DMS114 treated with DMSO at 0.1 percent for 48 hours (cell line): Measurements from ENCODE around the gene B4GALNT4.
"Not testable (repeated sequence)": the region's sequence is repeated elsewhere in the genome, so short reads cannot be mapped to it uniquely, and the experiment has no call there.

ENCODE experiments used
- DNase-seq: peaks from one replicate; lab custom pipeline; 2025; ENCODE audit not compliant: unreplicated experiment; lab: John Stamatoyannopoulos, UW

B4GALNT4 gene, protein sequence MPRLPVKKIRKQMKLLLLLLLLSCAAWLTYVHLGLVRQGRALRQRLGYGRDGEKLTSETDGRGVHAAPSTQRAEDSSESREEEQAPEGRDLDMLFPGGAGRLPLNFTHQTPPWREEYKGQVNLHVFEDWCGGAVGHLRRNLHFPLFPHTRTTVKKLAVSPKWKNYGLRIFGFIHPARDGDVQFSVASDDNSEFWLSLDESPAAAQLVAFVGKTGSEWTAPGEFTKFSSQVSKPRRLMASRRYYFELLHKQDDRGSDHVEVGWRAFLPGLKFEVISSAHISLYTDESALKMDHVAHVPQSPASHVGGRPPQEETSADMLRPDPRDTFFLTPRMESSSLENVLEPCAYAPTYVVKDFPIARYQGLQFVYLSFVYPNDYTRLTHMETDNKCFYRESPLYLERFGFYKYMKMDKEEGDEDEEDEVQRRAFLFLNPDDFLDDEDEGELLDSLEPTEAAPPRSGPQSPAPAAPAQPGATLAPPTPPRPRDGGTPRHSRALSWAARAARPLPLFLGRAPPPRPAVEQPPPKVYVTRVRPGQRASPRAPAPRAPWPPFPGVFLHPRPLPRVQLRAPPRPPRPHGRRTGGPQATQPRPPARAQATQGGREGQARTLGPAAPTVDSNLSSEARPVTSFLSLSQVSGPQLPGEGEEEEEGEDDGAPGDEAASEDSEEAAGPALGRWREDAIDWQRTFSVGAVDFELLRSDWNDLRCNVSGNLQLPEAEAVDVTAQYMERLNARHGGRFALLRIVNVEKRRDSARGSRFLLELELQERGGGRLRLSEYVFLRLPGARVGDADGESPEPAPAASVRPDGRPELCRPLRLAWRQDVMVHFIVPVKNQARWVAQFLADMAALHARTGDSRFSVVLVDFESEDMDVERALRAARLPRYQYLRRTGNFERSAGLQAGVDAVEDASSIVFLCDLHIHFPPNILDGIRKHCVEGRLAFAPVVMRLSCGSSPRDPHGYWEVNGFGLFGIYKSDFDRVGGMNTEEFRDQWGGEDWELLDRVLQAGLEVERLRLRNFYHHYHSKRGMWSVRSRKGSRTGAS

DNA sequence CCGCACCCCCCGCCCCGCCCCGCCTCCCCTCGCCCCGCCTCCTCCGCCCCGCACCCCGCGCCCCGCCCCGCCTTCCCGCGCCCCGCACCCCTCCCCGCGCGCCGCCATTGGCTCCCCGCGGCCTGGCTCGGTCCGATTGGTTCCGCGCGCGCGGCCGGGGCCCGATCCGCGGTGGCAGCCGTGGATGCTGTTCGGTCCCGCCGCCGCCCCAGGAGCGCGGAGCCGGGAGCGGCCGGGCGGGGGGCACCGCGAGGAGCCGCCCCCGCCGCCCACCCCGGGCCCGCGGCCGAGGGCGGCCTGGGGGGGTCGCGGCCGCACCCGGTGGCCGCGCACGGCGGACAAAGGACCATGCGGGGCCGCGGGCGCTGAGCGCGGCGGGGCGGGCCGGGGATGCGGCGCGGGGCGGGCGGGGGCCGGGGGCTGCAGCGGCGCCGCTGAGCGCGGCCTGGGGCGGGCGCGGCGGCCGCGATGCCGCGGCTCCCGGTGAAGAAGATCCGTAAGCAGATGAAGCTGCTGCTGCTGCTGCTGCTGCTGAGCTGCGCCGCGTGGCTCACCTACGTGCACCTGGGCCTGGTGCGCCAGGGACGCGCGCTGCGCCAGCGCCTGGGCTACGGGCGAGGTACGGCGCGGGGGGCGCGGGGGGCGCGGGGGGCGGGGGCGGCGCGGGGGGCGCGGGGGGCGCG is at the start of gene B4GALNT4:
TSS of gene B4GALNT4 (plus strand) at position 164 of the 683 bp plus-strand sequence. CDS start at position 469, 305 bp downstream.
- no peak for DNase-seq

DNA sequence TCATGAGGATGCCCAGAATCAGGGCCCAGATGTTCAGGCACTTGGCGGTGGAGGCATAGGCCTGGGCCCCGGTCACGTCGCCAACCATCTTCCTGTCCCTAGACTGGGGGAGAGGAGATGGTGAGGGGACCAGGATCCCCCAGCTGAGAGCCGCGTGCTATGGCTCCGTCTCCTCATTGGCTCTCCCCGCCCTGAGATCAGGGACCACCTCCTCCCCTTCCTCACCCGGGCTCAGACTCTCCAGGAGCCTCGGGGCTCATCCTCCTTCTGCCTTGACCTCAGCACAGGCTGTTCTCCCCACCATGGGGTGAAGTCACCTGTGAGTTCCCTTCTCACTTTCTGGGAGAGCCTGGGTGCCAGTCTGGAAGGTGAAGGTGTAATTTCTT is 49.4 kb upstream of the B4GALNT4 start:
- DNase-seq = not testable (repeated sequence)

DNA sequence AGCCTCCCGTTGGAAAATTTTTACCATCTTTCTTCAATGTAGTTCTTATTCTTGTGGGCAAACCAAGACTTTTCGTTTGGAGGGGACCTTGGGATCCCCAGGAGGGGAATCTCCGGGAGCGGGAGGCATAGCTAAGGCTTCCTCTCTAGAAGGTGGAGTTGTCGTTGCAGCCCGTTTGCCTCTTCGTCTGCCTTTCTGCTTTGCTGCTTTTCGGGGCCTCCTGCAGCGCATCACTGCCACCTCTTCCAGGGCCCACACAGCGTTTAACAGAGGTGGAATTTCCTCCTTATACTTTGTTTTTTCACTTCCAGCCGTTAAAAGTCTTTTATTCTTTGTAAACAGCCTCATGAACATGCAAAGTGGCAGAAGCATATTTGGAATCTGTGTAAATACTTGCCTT is 45.1 kb upstream of the B4GALNT4 start:
- DNase-seq = no peak

DNA sequence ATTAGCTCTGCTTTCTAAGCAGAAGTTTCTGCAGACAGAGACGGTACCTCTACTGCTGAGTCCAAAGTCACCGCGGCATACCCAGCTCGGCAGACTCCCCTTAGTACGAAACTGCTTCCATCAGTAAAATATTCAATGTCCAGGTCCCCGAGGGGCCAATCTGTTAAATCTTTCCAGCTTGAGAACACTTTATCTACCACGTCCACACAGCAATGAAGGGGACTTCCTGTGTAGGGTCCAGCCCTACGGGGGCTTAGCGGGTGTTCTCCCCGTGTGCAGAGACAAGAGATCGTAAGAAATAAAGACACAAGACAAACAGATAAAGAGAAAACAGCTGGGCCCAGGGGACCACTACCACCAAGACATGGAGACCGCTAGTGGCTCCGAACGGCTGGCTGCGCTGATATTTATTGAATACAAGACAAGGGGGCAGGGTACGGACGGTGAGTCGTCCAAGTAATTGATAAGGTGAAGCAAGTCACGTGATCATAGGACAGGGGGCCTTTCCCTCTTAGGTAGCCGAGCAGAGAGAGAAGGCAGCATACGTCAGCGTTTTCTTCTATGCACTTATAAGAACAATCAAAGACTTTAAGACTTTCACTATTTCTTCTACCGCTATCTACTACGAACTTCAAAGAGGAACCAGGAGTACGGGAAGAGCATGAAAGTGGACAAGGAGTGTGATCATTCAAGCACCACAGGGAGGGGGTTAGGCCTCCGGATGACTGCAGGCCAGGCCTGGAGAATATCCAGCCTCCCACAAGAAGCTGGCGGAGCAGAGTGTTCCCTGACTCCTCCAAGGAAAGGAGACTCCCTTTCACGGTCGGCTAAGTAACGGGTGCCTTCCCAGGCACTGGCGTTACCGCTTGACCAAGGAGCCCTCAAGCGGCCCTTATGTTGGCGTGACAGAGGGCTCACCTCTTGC is 44.4 kb upstream of the B4GALNT4 start:
- not testable (repeated sequence) for DNase-seq

DNA sequence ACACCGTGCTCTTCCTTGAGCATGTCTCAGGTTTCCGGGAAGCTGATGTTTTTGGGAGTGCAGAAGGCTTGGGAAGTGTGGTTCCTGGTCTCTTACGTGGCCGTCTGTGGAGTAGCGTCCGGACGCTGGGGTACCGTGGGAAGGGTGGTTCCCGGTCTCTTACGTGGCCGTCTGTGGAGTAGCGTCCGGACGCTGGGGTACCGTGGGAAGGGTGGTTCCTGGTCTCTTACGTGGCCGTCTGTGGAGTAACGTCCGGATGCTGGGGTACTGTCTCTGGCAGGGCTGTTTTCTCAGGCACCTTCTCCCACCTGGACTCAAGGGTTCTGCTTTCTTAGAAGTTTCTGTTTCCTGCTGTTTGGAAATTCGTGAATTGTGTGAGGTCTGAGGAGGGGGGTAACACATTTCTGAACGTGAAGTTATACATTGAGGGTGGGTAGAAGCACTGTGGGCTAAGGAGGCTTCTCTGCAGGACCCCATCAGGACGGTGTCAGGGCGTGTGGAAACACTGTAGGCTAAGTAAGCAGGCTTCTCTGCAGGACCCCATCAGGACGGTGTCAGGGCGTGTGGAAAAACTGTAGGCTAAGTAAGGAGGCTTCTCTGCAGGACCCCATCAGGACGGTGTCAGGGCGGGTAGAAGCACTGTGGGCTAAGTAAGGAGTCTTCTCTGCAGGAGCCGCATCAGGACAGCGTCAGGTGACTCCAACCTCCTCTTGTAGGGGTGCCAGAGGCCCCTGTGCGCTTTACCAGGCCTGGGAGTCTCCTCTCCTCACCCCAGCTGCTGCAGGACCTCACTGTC is 43.3 kb upstream of the B4GALNT4 start:
- no peak for DNase-seq

GRCh38 chr11:326592-326841 is 42.8 kb upstream of the B4GALNT4 start:
- no peak for DNase-seq

DNA sequence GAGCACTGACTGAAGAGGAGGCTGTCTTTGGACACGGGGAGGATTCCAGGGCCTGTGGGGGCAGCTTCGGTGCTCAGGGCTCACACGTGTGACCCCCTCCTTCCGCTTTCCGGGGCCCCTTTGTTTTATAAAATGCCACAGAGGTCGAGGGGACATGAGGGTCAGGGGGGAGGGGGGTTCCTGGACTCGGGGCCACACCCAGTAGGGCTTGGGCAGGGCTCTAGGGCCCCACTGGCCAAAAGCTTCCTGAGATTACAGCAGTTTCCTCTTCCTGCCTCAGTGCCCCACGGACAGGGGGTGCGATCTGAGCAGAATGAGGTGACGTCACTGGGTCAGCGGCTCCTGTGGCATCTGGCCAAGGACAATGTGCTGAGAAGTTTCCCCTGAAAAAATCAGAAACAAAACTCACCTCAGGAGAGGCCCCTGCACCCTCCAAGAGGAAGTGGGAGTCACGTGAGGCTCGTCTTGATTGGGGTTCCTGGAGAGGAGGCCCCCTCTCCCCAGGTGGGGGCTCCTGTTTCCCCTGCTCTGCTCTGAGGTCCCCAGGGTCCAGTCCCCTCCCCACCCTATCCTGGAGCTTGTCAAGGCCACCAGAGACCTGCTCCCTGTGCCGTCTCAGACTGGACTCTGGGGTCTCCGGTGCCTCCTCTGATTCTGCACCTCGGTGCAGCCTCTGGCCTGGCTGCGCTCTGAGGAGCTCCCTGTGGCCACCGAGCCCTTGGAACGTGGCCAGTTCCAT is 42.3 kb upstream of the B4GALNT4 start:
- DNase-seq = no peak

GRCh38 chr11:327581-327923 is 41.7 kb upstream of the B4GALNT4 start:
- DNase-seq = no peak

DNA sequence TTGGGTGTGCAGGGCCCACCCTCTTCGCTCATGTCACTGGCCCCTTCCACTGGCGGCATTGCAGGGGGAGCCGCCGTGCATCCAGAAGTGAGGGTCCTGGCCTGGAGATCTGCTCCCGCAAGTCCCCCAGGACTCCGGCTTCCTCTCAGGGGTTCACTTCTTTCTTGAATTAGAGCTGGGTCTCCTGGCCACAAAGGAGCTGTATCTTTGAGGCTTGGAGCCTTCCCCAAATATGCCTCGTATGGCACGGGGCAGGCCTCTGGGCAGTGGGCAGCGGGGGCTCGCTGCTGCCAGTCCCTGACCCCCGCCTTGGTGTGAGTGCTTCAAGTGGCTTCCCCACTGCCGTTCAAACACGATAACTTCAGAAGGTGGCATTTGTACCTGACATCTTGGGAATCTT is 41.3 kb upstream of the B4GALNT4 start:
- no peak for DNase-seq

- not testable (repeated sequence) for DNase-seq
Measured at GRCh38 chr11:328516-329100, 40.7 kb upstream of the B4GALNT4 start.

GRCh38 chr11:329886-330253 is 39.4 kb upstream of the B4GALNT4 start:
- no peak for DNase-seq

GRCh38 chr11:330307-330693 is 39.0 kb upstream of the B4GALNT4 start:
- no peak for DNase-seq

DNA sequence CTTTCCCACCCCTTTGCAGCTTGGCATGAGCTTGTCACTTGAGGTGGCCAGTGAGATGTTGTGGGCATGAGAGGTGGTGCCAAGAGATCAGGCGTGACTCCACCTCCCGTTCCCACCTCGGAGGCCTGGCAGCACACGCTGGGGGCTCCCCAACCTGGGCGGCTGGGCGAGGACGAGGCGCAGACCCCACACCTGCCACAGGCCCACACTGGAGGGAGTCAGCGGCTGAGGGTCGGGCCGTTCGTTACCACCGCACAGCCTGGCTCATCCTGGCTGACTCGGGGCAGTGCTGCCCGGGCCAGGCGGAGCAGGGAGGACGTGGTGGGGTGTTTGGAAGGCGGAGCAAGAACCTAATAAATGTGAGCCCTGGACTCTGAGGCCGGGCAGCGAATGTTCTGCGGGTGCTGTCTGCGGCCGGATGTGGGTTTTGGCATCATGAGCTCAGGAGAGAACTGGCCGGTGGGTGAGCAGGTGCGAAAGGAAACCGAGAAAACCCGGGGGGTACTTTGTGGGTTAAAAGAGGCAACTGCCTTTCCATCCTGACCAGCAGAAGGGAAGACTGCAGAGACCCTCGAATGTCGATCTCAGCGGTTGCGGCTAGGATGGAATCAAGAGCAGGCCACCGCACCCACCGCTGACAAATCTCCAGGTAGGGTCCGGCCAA is 38.5 kb upstream of the B4GALNT4 start:
- DNase-seq = no peak

DNA sequence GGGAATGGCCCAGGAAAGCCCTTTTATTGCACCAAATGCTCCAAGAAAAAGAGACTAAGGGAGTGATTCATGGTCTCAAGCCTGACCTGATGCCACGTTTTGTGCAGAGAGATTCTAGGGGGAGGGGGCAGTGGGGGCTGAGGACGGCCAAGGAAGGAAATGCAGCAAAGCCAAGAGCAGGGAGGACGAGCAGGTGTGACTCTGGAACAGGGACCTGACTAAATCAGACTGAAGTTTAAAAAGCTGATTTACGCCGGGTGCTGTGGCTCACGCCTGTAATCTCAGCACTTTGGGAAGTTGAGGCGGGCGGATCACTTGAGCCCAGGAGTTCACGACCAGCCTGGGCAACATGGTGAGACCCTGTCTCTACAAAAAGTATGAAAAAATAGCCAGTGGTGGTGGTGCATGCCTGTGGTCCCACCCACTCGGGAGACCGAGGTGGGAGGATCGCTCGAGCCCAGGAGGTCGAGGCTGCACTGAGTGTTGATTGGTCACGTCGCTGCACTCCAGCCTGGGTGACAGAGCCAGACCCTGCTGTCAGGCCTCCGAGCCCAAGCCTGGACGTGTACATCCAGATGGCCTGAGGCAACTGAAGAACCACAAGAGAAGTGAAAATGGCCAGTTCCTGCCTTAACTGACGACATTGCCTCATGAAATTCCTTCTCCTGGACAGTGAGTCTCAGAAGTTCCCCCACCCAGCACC is 37.8 kb upstream of the B4GALNT4 start:
- no peak for DNase-seq

DNA sequence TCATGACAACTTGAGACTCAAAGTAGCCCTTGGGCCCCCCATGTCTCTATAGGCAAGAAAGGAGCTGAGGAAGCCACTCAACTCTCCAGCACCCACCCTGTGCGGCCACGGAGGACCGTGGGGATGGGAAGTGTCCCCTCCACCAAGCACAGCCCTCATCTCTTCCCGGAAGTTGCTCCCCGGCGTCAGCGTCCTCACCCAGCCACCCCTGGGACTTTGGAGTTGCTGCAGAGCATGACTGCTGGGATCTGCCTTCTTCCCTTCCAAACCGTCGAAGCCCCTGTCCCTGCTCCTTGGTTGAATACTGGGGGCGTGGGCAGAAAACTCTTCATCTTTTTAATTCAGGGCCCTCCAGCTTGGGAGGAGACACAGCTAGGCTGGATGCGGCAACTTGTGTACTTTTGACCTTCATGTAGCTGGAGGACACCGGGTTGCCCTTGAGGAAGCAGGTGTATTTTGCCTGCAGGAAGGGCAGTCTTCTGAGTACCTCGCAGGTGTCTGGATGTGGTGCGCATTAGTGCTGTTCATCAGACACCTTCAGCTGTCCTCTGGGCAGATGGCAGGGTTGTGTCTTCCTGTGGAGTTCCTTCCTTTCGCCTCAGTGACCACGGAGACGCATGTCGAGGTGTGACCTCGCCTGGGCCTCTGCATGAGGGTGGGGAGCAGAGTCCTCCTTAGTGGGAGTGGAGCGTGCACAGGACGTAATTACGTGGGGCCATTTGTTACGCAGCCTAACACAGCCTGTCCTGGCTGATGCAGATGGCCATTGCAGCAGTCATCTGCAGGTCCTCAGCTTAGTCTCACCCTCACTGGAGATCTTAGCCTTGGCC is 36.4 kb upstream of the B4GALNT4 start:
- no peak for DNase-seq

- DNase-seq = not testable (repeated sequence)
Measured at GRCh38 chr11:333616-334263, 35.6 kb upstream of the B4GALNT4 start.
